GM12892 (cell line): ENCODE data around the gene YWHAE.
"Not testable (repeated sequence)": the region's sequence is repeated elsewhere in the genome, so short reads cannot be mapped to it uniquely, and the experiment has no call there.

Experiments used
- DNase-seq: peaks from one replicate; pipeline ENCODE4 v3.0.0; 2011; ENCODE audit not compliant: insufficient read length
- FAIRE-seq: peaks from 2 replicates; lab custom pipeline; 2011; peaks lifted over from hg19 to GRCh38; lab: Jason Lieb, UNC
- POLR2A ChIP-seq: IDR thresholded peaks from 2 replicates; pipeline ENCODE4 v1.6.1; 2011; ENCODE audit warnings: low read depth, low read length, control low read depth
- POLR2AphosphoS5 ChIP-seq: IDR thresholded peaks from 2 replicates; pipeline ENCODE4 v1.6.1; 2011; ENCODE audit warnings: low read depth, low read length, control low read depth
- TAF1 ChIP-seq: IDR thresholded peaks from 2 replicates; pipeline ENCODE4 v1.6.1; 2011; ENCODE audit warnings: low read depth, mild to moderate bottlenecking, control low read depth, low read length, borderline replicate concordance

Gene YWHAE

DNA sequence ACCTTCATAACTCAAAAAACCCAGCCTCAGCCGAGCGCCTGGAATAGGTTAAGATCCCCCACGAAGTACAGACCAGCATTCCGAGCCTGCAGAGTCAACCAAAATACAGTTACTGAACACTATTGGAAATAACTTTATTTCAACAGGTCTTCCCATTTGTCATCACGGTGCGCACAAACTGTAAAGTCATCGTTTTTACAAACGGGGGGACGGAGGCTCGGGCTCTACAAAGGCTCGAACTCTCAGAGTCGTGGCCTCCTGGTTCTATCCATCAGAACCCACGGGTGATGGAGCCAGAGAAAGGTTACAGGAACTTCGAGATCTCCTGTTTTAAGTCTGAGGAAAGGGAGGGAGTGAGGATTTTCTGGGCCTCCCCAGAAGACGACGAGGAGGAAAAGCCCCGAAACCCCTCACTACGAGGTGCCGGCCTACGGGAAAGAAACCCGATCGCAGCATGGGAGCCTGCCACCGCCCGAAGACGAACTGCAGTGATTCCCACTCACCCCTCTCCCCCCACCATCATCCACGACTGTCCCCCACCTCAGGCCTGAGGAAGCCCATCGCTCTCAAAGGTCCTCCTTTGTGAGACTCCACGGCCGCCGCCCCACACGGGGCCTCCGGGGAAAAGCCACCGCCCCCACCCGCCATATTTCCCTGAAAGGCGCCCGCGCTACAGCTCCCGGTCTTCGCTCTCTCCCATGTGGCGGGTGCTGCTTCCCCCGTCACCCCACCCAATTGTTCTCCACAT lies 917 bp downstream of the YWHAE start:
- FAIRE-seq (no peak), DNase-seq (no peak)
- TF ChIP-seq POLR2A = no peak
- no peak for TF ChIP-seq TAF1
- TF ChIP-seq POLR2AphosphoS5 = 0 out of 2 replicates have a peak, but pooled peaks have one; percentile 21

- TF ChIP-seq POLR2AphosphoS5 (no peak), POLR2A (no peak), TAF1 (no peak)
- FAIRE-seq = peak; percentile 9
- no peak for DNase-seq
Measured at GRCh38 chr17:1398028-1398427, 2.0 kb downstream of the YWHAE start.

- FAIRE-seq, DNase-seq: not testable (repeated sequence)
Measured at GRCh38 chr17:1395876-1396665, 4.0 kb downstream of the YWHAE start.

- TF ChIP-seq TAF1 (no peak), POLR2A (no peak), POLR2AphosphoS5 (no peak)
- DNase-seq (no peak), FAIRE-seq (no peak)
Measured at GRCh38 chr17:1391577-1391976, 8.4 kb downstream of the YWHAE start.

DNA sequence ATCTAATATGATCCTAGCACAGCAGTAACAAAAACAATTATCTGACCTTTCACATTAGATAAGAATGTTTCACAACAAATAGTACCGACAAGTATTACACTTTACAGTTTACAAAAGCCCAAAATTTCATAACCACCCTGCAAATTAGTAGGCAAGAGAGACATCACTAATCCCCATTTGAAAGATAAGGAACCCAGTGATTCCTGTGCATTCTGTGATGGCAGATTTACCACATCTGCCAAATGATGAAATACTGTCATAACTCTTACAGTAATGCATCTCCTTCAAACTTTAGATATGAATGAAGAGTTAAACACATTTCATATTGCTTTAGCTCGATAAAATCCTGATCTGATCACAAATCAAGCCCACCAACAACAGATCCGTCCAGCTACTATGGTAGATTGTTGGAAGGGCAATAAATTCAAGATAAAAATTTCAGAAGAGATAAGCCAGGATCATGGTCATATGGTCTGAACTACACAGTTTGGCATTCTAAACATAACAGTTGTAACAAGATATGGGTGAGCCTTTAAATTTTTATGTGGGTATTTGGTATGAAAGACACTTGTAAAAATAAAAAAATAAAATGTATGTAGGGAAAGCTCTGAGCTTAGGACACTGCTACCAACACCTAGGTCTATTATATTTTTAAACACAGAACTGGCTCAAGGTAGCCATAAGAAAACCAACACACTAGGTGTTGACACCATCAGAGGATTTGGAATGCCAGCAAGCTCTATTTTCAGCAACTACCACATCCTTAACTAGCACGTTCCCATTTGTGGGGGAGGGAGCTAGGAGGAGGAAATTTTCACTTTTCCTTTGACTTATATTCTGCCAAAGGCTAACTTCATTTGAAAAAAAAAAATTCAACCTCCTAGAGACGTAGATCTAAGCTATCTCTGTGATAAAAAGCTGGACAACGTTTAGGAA lies 9.3 kb downstream of the YWHAE start:
- FAIRE-seq (no peak), DNase-seq (no peak)
- TF ChIP-seq POLR2A (0 out of 2 replicates have a peak, but pooled peaks have one; percentile 2), TAF1 (no peak), POLR2AphosphoS5 (no peak)

DNA sequence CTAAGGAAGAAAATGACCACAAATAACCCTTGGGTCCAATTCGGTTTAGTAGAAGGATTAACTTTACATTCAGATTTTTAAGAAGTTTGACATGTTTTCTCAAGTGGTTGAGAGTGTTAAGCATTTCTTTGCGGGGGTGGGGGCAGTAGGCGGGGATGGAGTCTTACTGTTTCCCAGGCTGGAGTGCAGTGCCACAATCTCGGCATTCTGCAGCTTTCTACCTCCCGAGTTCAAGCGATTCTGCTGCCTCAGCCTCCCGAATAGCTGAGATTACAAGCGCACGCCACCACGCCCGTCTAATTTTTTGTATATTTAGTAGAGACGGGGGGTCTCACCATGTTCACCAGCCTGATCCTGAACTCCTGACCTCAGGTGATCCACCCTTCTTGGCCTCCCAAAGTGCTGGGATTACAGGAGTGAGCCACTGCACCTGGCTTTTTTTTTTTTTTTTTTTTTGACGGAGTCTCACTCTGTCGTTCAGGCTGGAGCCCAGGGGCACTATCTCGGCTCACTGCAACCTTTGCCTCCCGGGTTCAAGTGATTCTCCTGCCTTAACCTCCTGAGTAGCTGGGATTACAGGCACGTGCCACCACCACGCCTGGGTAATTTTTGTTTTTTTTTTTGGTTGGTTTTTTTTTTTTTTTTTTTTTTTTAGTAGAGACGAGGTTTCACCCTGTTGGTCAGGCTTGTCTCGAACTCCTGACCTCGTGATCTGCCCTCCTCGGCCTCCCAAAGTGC lies 12.4 kb downstream of the YWHAE start:
- not testable (repeated sequence) for FAIRE-seq, DNase-seq

- not testable (repeated sequence) for FAIRE-seq, DNase-seq
Measured at GRCh38 chr17:1386675-1387190, 13.3 kb downstream of the YWHAE start.

GRCh38 chr17:1386265-1386664 lies 13.8 kb downstream of the YWHAE start:
- no peak for TF ChIP-seq POLR2AphosphoS5
- TF ChIP-seq TAF1 = no peak
- TF ChIP-seq POLR2A = no peak
- no peak for FAIRE-seq
- DNase-seq = no peak

DNA sequence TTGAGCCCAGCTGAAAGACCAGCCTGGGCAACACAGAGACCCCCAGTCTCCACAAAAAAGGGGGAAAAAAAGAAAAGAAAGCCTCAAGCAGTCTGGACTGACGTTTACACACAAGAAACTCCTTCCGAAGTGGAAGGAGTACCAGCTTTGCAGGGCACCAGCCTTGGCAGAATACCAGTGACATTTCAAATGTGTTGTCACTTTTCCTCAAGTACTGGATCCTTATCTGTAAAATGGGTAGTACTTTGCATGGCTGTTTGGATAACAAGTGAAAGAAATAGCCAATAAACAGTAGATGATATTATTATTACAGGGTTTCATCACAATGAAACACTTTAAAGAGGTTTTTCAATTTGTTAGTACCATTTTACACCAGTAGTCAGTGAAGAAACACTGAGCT lies 14.2 kb downstream of the YWHAE start:
- FAIRE-seq (no peak), DNase-seq (no peak)
- TF ChIP-seq TAF1 = no peak
- TF ChIP-seq POLR2A = no peak
- no peak for TF ChIP-seq POLR2AphosphoS5

GRCh38 chr17:1384905-1385435 lies 15.1 kb downstream of the YWHAE start:
- DNase-seq (no peak), FAIRE-seq (no peak)
- TF ChIP-seq TAF1 (no peak), POLR2AphosphoS5 (no peak), POLR2A (no peak)
